ENCODE data around the gene C3orf33. TPM values are rescaled to one million over a fixed set of nuclear protein-coding genes. Genes with fewer than 3 reads are reported as not detected.

The C3orf33 gene
- total and polyA plus RNA-seq, 2 donors (not counting 1 experiment from before 2014, with no cell fraction given) = 0.88 to 1.7 TPM

GRCh38 chr3:155737844-155738460 lies 68.1 kb downstream of the C3orf33 start:
- H2AFZ ChIP-seq (ENCODE audit: insufficient read depth, low read depth, low read length, poor library complexity, severe bottlenecking) = no peak overlapping the region
- H3K4me1 Mint-ChIP-seq = peaks cover 9% of the 10 kb centered on the region
- 25% methylated on average over 4 of the region's 8 CpGs for WGBS (ENCODE audit: insufficient coverage)
- no peak overlapping the region for H3K9ac ChIP-seq (ENCODE audit: low read length)
- H3K27me3 Mint-ChIP-seq = peaks cover 53% of the 10 kb centered on the region
- no peak for DNase-seq
- ChIA-PET CTCF (no interaction called here), POLR2A (no interaction called here)
- H4K20me1 ChIP-seq (ENCODE audit: control insufficient read depth, insufficient read depth, low read length, poor library complexity, severe bottlenecking) = no peaks in the 10 kb centered on the region
- no peaks in the 10 kb centered on the region for H3K36me3 ChIP-seq (replicated peaks in 1 of 2; ENCODE audit: control extremely low read depth in 1 of 2, control insufficient read depth in 1 of 2, extremely low read depth in 1 of 2, insufficient read depth in 2 of 2, low read length in 1 of 2)
- peaks cover 5 to 6% of the 10 kb centered on the region in 2 donors for H3K4me1 ChIP-seq (ENCODE audit: control insufficient read depth in 2 of 2, insufficient read depth in 2 of 2, low read length in 2 of 2)
- H3K4me2 ChIP-seq (replicated peaks; ENCODE audit: low read depth, low read length, poor library complexity, severe bottlenecking) = peak overlapping the region; percentile 2
- H3K9me3 ChIP-seq (ENCODE audit: control extremely low read depth in 1 of 3, control insufficient read depth in 2 of 3, insufficient read depth in 1 of 3, low read length in 2 of 3) = no peaks in the 10 kb centered on the region
- H3K27ac ChIP-seq (ENCODE audit: low read length in 2 of 2) = no peak overlapping the region
- no peaks in the 10 kb centered on the region for H3K79me2 ChIP-seq (ENCODE audit: control insufficient read depth, insufficient read depth, low read length)
- H3K4me3 ChIP-seq (ENCODE audit: control extremely low read depth in 1 of 5, extremely low read depth in 1 of 5, insufficient read depth in 1 of 5, low read depth in 2 of 5, low read length in 4 of 5) = no peak overlapping the region
- peaks cover 0 to 19% (median 12%) of the 10 kb centered on the region in 4 experiments for H3K27me3 ChIP-seq (replicated peaks in 1 of 4; ENCODE audit: control extremely low read depth in 1 of 4, control insufficient read depth in 3 of 4, insufficient read depth in 4 of 4, low read length in 3 of 4)
- no peak for ATAC-seq (ENCODE audit: low read depth)
- no peak overlapping the region for H3K27ac Mint-ChIP-seq
- no peak for TF ChIP-seq CTCF (IDR thresholded peaks at IDR 0.05)
- H3K4me3 Mint-ChIP-seq = peak overlapping the region; percentile 0
- intact Hi-C loops (cut with micrococcal nuclease) = no loop called here
- H3K9me3 Mint-ChIP-seq (ENCODE audit: insufficient read depth) = no peaks in the 10 kb centered on the region

- peaks cover 0 to 15% (median 4%) of the 10 kb centered on the region in 4 experiments for H3K27me3 ChIP-seq (replicated peaks in 1 of 4; ENCODE audit: control extremely low read depth in 1 of 4, control insufficient read depth in 3 of 4, insufficient read depth in 4 of 4, low read length in 3 of 4)
- ATAC-seq (ENCODE audit: low read depth) (no peak), DNase-seq (no peak)
- TF ChIP-seq EZH2 (IDR thresholded peaks at IDR 0.05; ENCODE audit: borderline replicate concordance, insufficient read depth, low read depth, low read length, poor library complexity, severe bottlenecking) = no peak
- TF ChIP-seq CTCF (IDR thresholded peaks at IDR 0.05) = no peak
- Mint-ChIP-seq H3K4me3 (no peak overlapping the region), H3K27ac (no peak overlapping the region), H3K27me3 (peaks cover 45% of the 10 kb centered on the region), H3K9me3 (ENCODE audit: insufficient read depth) (no peaks in the 10 kb centered on the region), H3K4me1 (peaks cover 8% of the 10 kb centered on the region)
- no peak overlapping the region for H3K4me2 ChIP-seq (replicated peaks; ENCODE audit: low read depth, low read length, poor library complexity, severe bottlenecking)
- ChIA-PET POLR2A (no interaction called here), CTCF (interaction anchor here (1.2 kb wide), 1 partner anchor 34 kb away, joined by 3 read pairs; no protein-coding TSS in a partner anchor)
- no peak overlapping the region for H3K27ac ChIP-seq (ENCODE audit: low read length in 2 of 2)
- WGBS (ENCODE audit: insufficient coverage) = no CpG with 5 or more reads among the region's 4 CpGs
- peaks cover 5 to 6% of the 10 kb centered on the region in 2 donors for H3K4me1 ChIP-seq (ENCODE audit: control insufficient read depth in 2 of 2, insufficient read depth in 2 of 2, low read length in 2 of 2)
- H3K9me3 ChIP-seq (ENCODE audit: control extremely low read depth in 1 of 3, control insufficient read depth in 2 of 3, insufficient read depth in 1 of 3, low read length in 2 of 3) = peaks cover 0 to under 1% (median 0%) of the 10 kb centered on the region in 3 donors
- no peak overlapping the region for H2AFZ ChIP-seq (ENCODE audit: insufficient read depth, low read depth, low read length, poor library complexity, severe bottlenecking)
- no peak overlapping the region for H3K9ac ChIP-seq (ENCODE audit: low read length)
- intact Hi-C loops (cut with micrococcal nuclease) = no loop called here
- no peaks in the 10 kb centered on the region for H4K20me1 ChIP-seq (ENCODE audit: control insufficient read depth, insufficient read depth, low read length, poor library complexity, severe bottlenecking)
- no peaks in the 10 kb centered on the region for H3K36me3 ChIP-seq (replicated peaks in 1 of 2; ENCODE audit: control extremely low read depth in 1 of 2, control insufficient read depth in 1 of 2, extremely low read depth in 1 of 2, insufficient read depth in 2 of 2, low read length in 1 of 2)
- no peaks in the 10 kb centered on the region for H3K79me2 ChIP-seq (ENCODE audit: control insufficient read depth, insufficient read depth, low read length)
- no peak overlapping the region for H3K4me3 ChIP-seq (ENCODE audit: control extremely low read depth in 1 of 5, extremely low read depth in 1 of 5, insufficient read depth in 1 of 5, low read depth in 2 of 5, low read length in 4 of 5)
Measured at GRCh38 chr3:155736381-155736780, 69.7 kb downstream of the C3orf33 start.

Measured in B cell (primary cell).